ENCODE results near the gene CHRNB2.

The CHRNB2 gene

DNA sequence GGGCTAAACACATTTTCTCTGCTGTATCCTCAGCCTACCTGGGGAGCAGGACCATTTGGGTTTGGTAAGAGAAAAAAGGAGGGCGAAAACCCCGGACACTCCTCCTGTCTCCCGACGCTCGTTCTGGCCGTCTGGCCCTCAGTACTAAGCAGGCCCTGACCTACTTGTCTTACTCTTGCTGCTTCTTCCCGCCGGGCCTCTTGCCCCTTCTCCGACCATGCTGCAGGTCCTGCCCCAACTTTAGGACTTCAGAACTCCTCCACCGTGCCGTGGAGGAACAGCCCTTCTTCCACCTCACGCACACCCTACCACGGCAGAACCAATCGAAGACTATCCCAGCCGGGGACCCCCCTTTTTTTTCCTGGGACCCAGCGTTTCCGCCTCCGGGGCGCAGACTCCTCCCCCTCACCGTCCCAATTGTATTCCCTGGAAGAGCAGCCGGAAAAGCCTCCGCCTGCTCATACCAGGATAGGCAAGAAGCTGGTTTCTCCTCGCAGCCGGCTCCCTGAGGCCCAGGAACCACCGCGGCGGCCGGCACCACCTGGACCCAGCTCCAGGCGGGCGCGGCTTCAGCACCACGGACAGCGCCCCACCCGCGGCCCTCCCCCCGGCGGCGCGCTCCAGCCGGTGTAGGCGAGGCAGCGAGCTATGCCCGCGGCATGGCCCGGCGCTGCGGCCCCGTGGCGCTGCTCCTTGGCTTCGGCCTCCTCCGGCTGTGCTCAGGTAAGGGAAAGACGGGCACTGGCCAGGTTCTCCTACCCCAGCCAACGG, at the start of gene CHRNB2 (continued):
- TF ChIP-seq, protein P1, sequence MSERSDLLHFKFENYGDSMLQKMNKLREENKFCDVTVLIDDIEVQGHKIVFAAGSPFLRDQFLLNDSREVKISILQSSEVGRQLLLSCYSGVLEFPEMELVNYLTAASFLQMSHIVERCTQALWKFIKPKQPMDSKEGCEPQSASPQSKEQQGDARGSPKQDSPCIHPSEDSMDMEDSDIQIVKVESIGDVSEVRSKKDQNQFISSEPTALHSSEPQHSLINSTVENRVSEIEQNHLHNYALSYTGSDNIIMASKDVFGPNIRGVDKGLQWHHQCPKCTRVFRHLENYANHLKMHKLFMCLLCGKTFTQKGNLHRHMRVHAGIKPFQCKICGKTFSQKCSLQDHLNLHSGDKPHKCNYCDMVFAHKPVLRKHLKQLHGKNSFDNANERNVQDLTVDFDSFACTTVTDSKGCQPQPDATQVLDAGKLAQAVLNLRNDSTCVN (tag by site-specific recombination; optimal IDR thresholded peaks at IDR 0.05) = peak; percentile 63
- TF ChIP-seq ZNF548 (tag by site-specific recombination; IDR thresholded peaks at IDR 0.05) (no peak), GLI4 (tag by site-specific recombination; IDR thresholded peaks at IDR 0.05) (no peak), ZNF776 (tag by site-specific recombination; IDR thresholded peaks at IDR 0.05; ENCODE audit: borderline replicate concordance) (no peak), ZNF140 (tag by site-specific recombination; IDR thresholded peaks at IDR 0.05) (no peak), ZBTB17 (tag by site-specific recombination; IDR thresholded peaks at IDR 0.05) (no peak), MZF1 (tag by site-specific recombination; IDR thresholded peaks at IDR 0.05; ENCODE audit: borderline replicate concordance) (no peak), ZNF24 (tag by site-specific recombination; IDR thresholded peaks at IDR 0.05) (no peak), ZNF654 (tag by site-specific recombination; IDR thresholded peaks at IDR 0.05; ENCODE audit: low read depth) (no peak), ZSCAN30 (tag by site-specific recombination; IDR thresholded peaks at IDR 0.05) (peak; percentile 50; the same call in 1 of the 2 replicates), ZNF19 (tag by site-specific recombination; IDR thresholded peaks at IDR 0.05; ENCODE audit: low read depth) (no peak), ZBTB1 (tag by site-specific recombination; IDR thresholded peaks at IDR 0.05) (no peak), ZNF223 (tag by site-specific recombination; IDR thresholded peaks at IDR 0.05) (no peak), ZNF155 (tag by site-specific recombination; IDR thresholded peaks at IDR 0.05) (no peak), OSR2 (tag by site-specific recombination; IDR thresholded peaks at IDR 0.05) (no peak), ZNF214 (tag by site-specific recombination; IDR thresholded peaks at IDR 0.05; ENCODE audit: borderline replicate concordance) (no peak), ZNF354C (tag by site-specific recombination; IDR thresholded peaks at IDR 0.05; ENCODE audit: borderline replicate concordance, low read depth) (no peak), ZNF433 (tag by site-specific recombination; IDR thresholded peaks at IDR 0.05; ENCODE audit: low read depth) (no peak), ZNF558 (tag by site-specific recombination; IDR thresholded peaks at IDR 0.05) (no peak), ZNF530 (tag by site-specific recombination; IDR thresholded peaks at IDR 0.05; ENCODE audit: low read depth) (no peak), ZBTB20 (tag by site-specific recombination; IDR thresholded peaks at IDR 0.05) (no peak)
- TF ChIP-seq, protein P2, sequence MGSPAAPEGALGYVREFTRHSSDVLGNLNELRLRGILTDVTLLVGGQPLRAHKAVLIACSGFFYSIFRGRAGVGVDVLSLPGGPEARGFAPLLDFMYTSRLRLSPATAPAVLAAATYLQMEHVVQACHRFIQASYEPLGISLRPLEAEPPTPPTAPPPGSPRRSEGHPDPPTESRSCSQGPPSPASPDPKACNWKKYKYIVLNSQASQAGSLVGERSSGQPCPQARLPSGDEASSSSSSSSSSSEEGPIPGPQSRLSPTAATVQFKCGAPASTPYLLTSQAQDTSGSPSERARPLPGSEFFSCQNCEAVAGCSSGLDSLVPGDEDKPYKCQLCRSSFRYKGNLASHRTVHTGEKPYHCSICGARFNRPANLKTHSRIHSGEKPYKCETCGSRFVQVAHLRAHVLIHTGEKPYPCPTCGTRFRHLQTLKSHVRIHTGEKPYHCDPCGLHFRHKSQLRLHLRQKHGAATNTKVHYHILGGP (tag by site-specific recombination; IDR thresholded peaks at IDR 0.05) = no peak
- TF ChIP-seq, protein P3, sequence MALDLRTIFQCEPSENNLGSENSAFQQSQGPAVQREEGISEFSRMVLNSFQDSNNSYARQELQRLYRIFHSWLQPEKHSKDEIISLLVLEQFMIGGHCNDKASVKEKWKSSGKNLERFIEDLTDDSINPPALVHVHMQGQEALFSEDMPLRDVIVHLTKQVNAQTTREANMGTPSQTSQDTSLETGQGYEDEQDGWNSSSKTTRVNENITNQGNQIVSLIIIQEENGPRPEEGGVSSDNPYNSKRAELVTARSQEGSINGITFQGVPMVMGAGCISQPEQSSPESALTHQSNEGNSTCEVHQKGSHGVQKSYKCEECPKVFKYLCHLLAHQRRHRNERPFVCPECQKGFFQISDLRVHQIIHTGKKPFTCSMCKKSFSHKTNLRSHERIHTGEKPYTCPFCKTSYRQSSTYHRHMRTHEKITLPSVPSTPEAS (tag by site-specific recombination; IDR thresholded peaks at IDR 0.05) = no peak
- TF ChIP-seq, protein P4, sequence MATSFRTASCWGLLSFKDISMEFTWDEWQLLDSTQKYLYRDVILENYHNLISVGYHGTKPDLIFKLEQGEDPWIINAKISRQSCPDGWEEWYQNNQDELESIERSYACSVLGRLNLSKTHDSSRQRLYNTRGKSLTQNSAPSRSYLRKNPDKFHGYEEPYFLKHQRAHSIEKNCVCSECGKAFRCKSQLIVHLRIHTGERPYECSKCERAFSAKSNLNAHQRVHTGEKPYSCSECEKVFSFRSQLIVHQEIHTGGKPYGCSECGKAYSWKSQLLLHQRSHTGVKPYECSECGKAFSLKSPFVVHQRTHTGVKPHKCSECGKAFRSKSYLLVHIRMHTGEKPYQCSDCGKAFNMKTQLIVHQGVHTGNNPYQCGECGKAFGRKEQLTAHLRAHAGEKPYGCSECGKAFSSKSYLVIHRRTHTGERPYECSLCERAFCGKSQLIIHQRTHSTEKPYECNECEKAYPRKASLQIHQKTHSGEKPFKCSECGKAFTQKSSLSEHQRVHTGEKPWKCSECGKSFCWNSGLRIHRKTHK (tag by site-specific recombination; IDR thresholded peaks at IDR 0.05) = no peak
- TF ChIP-seq, protein P5, sequence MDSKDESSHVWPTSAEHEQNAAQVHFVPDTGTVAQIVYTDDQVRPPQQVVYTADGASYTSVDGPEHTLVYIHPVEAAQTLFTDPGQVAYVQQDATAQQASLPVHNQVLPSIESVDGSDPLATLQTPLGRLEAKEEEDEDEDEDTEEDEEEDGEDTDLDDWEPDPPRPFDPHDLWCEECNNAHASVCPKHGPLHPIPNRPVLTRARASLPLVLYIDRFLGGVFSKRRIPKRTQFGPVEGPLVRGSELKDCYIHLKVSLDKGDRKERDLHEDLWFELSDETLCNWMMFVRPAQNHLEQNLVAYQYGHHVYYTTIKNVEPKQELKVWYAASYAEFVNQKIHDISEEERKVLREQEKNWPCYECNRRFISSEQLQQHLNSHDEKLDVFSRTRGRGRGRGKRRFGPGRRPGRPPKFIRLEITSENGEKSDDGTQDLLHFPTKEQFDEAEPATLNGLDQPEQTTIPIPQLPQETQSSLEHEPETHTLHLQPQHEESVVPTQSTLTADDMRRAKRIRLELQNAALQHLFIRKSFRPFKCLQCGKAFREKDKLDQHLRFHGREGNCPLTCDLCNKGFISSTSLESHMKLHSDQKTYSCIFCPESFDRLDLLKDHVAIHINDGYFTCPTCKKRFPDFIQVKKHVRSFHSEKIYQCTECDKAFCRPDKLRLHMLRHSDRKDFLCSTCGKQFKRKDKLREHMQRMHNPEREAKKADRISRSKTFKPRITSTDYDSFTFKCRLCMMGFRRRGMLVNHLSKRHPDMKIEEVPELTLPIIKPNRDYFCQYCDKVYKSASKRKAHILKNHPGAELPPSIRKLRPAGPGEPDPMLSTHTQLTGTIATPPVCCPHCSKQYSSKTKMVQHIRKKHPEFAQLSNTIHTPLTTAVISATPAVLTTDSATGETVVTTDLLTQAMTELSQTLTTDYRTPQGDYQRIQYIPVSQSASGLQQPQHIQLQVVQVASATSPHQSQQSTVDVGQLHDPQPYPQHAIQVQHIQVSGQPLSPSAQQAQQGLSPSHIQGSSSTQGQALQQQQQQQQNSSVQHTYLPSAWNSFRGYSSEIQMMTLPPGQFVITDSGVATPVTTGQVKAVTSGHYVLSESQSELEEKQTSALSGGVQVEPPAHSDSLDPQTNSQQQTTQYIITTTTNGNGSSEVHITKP (tag by site-specific recombination; IDR thresholded peaks at IDR 0.05) = 0 out of 2 replicates have a peak, but pooled peaks have one; percentile 22
- TF ChIP-seq, protein P6, sequence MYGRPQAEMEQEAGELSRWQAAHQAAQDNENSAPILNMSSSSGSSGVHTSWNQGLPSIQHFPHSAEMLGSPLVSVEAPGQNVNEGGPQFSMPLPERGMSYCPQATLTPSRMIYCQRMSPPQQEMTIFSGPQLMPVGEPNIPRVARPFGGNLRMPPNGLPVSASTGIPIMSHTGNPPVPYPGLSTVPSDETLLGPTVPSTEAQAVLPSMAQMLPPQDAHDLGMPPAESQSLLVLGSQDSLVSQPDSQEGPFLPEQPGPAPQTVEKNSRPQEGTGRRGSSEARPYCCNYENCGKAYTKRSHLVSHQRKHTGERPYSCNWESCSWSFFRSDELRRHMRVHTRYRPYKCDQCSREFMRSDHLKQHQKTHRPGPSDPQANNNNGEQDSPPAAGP (tag by site-specific recombination; IDR thresholded peaks at IDR 0.05) = no peak
- TF ChIP-seq, protein P7, sequence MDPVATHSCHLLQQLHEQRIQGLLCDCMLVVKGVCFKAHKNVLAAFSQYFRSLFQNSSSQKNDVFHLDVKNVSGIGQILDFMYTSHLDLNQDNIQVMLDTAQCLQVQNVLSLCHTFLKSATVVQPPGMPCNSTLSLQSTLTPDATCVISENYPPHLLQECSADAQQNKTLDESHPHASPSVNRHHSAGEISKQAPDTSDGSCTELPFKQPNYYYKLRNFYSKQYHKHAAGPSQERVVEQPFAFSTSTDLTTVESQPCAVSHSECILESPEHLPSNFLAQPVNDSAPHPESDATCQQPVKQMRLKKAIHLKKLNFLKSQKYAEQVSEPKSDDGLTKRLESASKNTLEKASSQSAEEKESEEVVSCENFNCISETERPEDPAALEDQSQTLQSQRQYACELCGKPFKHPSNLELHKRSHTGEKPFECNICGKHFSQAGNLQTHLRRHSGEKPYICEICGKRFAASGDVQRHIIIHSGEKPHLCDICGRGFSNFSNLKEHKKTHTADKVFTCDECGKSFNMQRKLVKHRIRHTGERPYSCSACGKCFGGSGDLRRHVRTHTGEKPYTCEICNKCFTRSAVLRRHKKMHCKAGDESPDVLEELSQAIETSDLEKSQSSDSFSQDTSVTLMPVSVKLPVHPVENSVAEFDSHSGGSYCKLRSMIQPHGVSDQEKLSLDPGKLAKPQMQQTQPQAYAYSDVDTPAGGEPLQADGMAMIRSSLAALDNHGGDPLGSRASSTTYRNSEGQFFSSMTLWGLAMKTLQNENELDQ (tag by site-specific recombination; IDR thresholded peaks at IDR 0.05; ENCODE audit: low read depth) = no peak

All from HEK293 (cell line).